SIG-M5 (cell line): ENCODE results near the gene TRIM77.
"Not testable (repeated sequence)": the region's sequence is repeated elsewhere in the genome, so short reads cannot be mapped to it uniquely, and the experiment has no call there.

ENCODE experiments used
- DNase-seq: peaks from one replicate; lab custom pipeline; 2025; lab: John Stamatoyannopoulos, UW

The TRIM77 gene

GRCh38 chr11:89709999-89710398, at the start of gene TRIM77:
Gene TRIM77, plus strand, starts transcription at chr11:89710299. Its CDS starts 0 bp downstream, at chr11:89710299.
- not testable (repeated sequence) for DNase-seq

GRCh38 chr11:89667001-89667400, 43.1 kb upstream of the TRIM77 start:
- no peak for DNase-seq

- DNase-seq: not testable (repeated sequence)
These were observed 41.9 kb upstream of the TRIM77 start for GRCh38 chr11:89668158-89668557.

GRCh38 chr11:89669586-89669985, 40.5 kb upstream of the TRIM77 start:
- DNase-seq: not testable (repeated sequence)

DNA sequence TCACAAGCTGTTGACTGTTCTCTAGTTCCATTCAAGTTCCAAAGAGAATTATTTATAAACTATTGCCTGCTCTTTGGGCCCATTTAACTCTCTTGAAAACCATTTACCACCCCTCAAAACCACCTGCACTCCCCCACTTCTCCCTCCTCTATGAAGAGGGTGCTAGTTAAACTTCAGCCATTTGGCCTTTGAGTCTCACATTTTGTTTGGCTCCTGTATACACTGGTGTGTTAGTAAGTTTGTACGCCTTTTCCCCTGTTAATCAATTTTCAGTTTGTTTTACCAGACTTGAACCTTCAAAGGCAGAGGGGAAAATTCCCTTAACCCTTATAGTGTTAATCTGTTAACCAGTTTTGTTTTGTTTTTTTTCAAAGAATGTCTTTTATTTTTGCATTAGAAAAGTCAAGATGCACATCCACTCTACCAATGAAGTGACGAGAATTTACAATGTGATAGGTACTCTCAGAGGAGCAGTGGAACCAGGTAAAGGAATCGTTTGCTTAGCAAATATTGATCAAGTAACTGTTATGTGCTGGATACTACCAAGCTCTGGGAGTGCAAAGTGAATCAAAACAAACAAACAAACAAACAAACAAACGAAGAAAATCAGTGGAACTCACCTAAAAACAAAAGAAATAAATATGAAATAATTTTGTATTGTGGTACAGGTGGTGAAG, 40.0 kb upstream of the TRIM77 start:
- DNase-seq: not testable (repeated sequence)

DNA sequence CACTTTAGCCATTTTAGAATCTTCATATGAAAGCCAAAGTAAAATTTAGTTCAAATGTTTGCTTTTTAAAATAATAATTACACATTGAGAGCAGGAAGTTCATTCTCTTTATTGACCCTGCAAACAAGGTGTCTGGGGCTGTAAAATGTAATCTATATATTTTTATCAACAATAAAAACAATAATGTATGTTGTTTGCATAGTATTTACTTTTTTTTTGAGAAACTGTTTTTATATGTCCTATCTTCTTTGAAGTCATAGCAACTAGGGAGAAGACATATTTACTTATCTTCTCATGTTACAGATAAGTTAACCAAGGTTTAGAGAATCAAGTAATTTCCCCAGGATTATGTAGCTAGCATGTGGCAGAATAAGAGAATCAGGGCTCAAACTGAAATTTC, 37.6 kb upstream of the TRIM77 start:
- not testable (repeated sequence) for DNase-seq

DNA sequence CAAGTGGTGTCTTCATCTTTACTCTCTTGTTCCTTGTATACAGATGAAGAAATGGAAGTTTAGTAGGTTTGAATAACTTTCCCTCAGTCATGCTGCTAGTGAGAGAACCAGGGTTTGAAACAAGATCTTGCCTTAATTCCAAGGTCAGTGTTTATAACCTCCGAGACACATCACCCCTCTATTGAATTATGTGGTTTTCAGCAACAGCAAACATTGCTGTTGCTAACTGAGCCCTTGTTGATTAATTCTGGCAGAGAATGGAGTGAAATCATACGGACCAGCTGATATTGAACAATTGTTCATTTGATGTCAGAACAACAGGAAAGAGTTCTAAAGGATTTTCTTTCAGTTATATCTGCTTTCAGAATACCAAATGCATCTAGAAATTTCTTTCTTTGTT, 36.7 kb upstream of the TRIM77 start:
- not testable (repeated sequence) for DNase-seq

- DNase-seq: not testable (repeated sequence)
These were observed 34.7 kb upstream of the TRIM77 start for GRCh38 chr11:89675383-89675782.

- DNase-seq: not testable (repeated sequence)
These were observed 34.2 kb upstream of the TRIM77 start for GRCh38 chr11:89675948-89676347.

DNA sequence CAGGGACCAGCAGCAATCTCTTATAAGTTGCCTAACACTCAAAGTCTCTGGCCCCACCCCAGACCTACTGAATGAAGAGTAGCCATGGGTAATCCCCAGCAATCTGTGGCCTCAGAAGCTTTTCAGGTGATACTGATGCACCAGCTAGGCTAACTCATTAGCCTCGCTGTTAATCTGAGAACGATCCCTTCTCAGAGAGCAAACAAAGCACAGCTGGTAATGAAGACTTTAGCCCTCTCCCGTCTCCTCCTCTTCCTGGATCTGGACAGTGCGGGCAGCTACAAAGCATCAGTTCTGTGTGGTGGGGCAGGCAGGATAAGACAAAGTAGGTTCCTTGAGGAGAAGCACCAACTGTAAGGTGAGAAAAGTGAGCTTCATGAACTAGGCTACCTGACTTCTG, 3.0 kb upstream of the TRIM77 start:
- not testable (repeated sequence) for DNase-seq

GRCh38 chr11:89724866-89725498, 14.9 kb downstream of the TRIM77 start:
- not testable (repeated sequence) for DNase-seq

- not testable (repeated sequence) for DNase-seq
These were observed 20.1 kb downstream of the TRIM77 start for GRCh38 chr11:89730215-89730614.

- DNase-seq: no peak
These were observed 26.5 kb downstream of the TRIM77 start for GRCh38 chr11:89736566-89736965.

DNA sequence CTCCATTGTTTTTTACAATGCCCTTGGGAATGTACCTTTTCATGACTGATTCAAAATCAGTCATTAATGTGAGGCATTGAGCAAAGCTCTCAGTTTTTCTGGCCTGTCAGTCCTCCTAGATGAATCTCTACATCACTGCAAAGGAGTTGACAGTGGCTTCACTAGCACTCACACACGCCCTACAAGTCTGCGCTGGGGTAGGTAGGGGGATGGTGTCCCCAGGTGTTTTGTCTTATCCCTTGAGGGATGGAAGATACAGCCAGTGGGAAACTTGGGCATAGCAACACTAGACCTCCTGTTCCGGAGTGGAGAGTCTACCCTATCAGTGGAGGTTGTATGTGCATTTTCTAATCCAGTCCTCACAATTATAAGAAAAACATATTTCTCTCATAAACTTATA, 27.0 kb downstream of the TRIM77 start:
- DNase-seq: no peak

- not testable (repeated sequence) for DNase-seq
These were observed 31.3 kb downstream of the TRIM77 start for GRCh38 chr11:89741406-89741805.

- not testable (repeated sequence) for DNase-seq
These were observed 34.1 kb downstream of the TRIM77 start for GRCh38 chr11:89744158-89744557.

GRCh38 chr11:89750822-89751221, 40.7 kb downstream of the TRIM77 start:
- not testable (repeated sequence) for DNase-seq
